Measurements from ENCODE around the gene KIAA1586. TPM values are rescaled to one million over a fixed set of nuclear protein-coding genes. Genes with fewer than 3 reads are reported as not detected.
A peak's percentile ranks its signal among the peaks of the same experiment; 100 is the strongest.

KIAA1586 gene
- total and polyA plus RNA-seq, 2 of the 13 experiments (the other 11 are each of a cell fraction or from before 2014, with no cell fraction given) = 5.5 to 16.9 TPM

GRCh38 chr6:57089687-57090457 is 43.4 kb downstream of the KIAA1586 start, which contains the start of gene ZNF451 (continued):
- TF ChIP-seq MYPOP (CRISPR knock-in tag; IDR thresholded peaks at IDR 0.05) = peak; percentile 99
- TF ChIP-seq GATA4 (IDR thresholded peaks at IDR 0.05; ENCODE audit: borderline replicate concordance, low read depth) = 0 out of 2 replicates have a peak, but pooled peaks have one; percentile 42
- peak; percentile 43; the same call in 1 of the 2 replicates for TF ChIP-seq MEIS2 (CRISPR knock-in tag; IDR thresholded peaks at IDR 0.05)
- peak; percentile 28; the same call in 1 of the 2 replicates for TF ChIP-seq GFI1 (CRISPR knock-in tag; IDR thresholded peaks at IDR 0.05; ENCODE audit: borderline replicate concordance)
- TF ChIP-seq FOSL1 (CRISPR knock-in tag; IDR thresholded peaks at IDR 0.05; ENCODE audit: borderline replicate concordance) = no peak
- TF ChIP-seq ZBTB49 (CRISPR knock-in tag; IDR thresholded peaks at IDR 0.05; ENCODE audit: borderline replicate concordance) = no peak
- TF ChIP-seq CEBPZ (IDR thresholded peaks at IDR 0.05; ENCODE audit: low read length) = no peak
- TF ChIP-seq NR0B2 (CRISPR knock-in tag; IDR thresholded peaks at IDR 0.05) = peak; percentile 77; the same call in 1 of the 2 replicates
- no peak for TF ChIP-seq RFX3 (CRISPR knock-in tag; IDR thresholded peaks at IDR 0.05)
- TF ChIP-seq GABPB1 (CRISPR knock-in tag; IDR thresholded peaks at IDR 0.05) = peak; percentile 97
- TF ChIP-seq ZNF446 (CRISPR knock-in tag; IDR thresholded peaks at IDR 0.05) = no peak
- TF ChIP-seq FOXO4 (CRISPR knock-in tag; conservative IDR thresholded peaks at IDR 0.05) = no peak
- no peak for TF ChIP-seq ZNF720 (CRISPR knock-in tag; IDR thresholded peaks at IDR 0.05)
- peak; percentile 91 for TF ChIP-seq FOXC1 (CRISPR knock-in tag; IDR thresholded peaks at IDR 0.05; ENCODE audit: borderline replicate concordance)
